HG03039 (cell line): ENCODE data around the gene SLC44A5.
"Not testable (repeated sequence)": the region's sequence is repeated elsewhere in the genome, so short reads cannot be mapped to it uniquely, and the experiment has no call there.

ENCODE experiments used
- ATAC-seq: cut with Tn5 transposase; IDR thresholded peaks from one replicate; pipeline ENCODE4 v1.9.1; 2021; ENCODE audit warnings: mild to moderate bottlenecking, moderate library complexity; ENCODE audit not compliant: unreplicated experiment

The SLC44A5 gene

DNA sequence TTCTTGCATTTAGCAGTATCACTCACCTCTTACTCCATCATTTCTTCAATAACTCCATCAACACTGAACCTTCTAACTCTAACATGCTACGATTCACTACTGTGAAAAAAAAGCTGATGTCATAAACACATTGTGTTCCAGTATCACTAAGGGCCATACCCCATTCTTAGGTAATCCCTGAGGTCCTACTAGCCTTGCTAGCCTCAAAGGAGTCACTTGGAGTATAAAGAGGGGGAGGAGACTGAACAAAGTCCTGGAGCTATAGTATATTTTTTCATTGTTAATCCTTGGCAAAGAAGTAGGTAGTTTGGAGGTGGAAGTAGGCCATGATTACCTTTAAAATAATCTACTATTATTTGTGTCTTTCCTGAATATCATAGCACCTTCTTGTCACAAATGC is at the start of gene SLC44A5:
Gene SLC44A5 (minus strand): TSS at position 101 of the 400 bp plus-strand sequence. CDS start 69,667 bp downstream, outside the sequence.
- no peak for ATAC-seq

DNA sequence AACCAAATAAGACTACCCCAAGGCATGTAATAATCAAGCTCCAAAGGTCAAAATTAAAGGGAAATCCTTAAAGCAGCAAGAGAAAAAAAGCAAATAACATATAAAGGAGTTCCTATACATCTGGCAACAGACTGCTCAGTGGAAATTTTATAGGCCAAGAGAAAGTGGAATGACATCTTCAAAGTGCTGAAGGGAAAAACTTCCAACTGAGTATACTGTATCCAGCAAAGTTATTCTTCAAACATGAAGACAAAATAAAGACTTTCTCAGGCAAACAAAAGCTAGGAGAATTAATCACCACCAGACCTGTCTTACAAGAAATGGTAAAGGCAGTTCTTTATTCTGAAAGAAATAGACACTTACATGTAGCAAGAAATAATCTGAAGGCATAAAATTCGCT is 45.0 kb upstream of the SLC44A5 start:
- ATAC-seq, result no peak

DNA sequence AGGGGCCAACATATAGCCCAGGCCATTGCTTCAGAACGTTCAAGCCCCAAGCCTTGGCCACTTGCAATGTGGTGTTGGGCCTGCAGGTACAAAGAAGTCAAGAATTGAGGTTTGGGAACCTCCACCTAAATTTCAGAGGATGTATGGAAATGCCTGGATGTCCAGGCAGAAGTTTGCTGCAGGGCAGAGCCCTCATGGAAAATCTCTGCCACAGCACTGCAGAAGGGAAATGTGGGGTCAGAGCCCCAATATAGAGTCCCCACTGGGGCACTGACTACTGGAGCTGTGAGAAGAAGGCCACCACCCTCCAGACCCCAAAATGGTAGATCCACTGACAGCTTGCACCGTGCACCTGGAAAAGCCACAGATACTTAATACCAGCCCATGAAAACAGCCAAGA is 36.3 kb upstream of the SLC44A5 start:
- ATAC-seq, result not testable (repeated sequence)

DNA sequence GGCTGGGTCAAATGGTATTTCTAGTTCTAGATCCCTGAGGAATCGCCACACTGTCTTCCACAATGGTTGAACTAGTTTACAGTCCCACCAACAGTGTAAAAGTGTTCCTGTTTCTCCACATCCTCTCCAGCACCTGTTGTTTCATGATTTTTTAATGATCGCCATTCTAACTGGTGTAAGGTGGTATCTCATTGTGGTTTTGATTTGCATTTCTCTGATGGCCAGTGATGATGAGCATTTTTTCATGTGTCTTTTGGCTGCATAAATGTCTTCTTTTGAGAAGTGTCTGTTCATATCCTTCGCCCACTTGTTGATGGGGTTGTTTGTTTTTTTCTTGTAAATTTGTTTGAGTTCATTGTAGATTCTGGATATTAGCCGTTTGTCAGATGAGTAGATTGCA is 34.2 kb upstream of the SLC44A5 start:
- ATAC-seq, result not testable (repeated sequence)

DNA sequence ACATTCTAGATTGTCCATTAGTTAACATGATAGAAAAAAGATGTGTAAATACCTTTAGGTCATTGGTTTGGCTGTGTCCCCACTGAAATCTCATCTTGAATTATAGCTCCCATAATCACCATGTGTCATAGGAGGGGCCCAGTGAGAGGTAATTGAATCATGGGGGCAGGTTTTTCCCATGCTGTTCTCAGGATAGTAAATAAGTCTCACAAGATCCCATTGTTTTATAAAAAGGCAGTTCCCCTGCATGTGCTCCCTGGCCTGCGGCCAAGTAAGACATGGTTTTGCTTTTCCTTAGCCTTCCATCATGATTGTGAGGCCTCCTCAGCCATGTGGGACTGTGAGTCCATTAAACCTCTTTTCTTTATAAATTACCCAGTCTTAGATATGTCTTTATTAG is 32.5 kb upstream of the SLC44A5 start:
- ATAC-seq, result no peak

DNA sequence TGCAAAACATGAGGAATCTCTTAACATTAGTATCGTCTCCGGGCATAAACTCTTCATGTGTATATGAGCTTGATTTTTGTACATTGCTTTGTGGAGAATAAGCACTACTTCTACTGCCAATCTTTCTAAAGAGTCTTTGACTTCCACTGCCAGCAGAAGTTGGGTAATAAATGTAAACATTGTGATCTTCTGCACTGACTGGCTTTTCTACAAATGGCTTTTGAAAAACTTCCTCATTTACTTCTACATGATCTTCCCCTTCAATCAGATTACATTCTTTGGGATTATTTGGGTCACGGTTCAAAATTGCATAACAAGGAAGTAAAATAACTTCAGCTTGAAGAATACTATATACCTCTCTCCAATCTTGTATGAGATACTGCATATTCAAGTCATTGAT is 30.4 kb upstream of the SLC44A5 start:
- ATAC-seq, result no peak

DNA sequence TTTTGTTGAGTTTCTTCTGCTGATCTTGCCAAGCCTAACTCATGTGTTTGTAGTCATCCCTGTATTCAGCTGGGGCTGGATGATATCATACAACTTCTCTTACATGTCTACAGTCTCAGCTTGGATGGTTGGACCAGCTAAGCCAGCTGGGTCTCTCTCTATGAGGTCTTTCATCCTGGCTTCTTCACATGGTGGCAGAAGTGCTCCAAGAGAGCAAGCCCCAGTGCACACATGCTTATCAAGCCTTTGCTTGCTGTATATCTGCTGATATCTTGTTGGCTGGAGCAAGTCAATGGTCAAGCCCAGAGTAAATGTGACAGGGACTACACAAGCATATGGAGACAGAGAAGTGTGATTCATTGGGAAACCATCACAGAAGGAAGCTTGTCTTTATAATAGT is 29.2 kb upstream of the SLC44A5 start:
- no peak for ATAC-seq

DNA sequence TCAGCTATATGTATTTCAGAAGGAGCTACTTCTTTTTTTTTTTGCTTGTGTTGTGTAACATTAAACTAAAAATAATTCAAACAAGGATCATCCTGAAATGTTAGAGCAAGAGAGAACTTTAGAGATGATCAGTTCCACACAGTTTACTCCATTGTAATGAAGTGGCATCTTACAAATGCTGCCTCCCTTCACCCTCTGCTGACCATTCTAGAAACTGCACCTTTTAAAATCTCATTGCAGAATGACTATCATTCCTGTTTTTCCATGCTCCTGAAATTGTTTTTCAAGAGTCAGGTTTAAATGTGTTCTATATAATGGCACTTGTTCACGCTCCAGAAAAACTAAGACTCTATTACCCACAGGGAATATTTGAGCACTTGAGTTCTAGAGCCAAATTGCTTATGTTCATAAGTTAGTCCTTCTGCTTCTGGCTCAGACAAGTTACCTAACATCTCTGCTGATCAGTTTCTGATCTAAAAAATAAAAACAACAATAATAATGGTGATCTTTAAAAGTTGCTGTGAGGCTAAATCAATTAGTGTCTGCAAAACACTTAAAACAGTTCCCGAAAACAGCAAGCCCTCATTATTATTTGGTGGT is 21.5 kb upstream of the SLC44A5 start:
- ATAC-seq, result peak; percentile 72

DNA sequence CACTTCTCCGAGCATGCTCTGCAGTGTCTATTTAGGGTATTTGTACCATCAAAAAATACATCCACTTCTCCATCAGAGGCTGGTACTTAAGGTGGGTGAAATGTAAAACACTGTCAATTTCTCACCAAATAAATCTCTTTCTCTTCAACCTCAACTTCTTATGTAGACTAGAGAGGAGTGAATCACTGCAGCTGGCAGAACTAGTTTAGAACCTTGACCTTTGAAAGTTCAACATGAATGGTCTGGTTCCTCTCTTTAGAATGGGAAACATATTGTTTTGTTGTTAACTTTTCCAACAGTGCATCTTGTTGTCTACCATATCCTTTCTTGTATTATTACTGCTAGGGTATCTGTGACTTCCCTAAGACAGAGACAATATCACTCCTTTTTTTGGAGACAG is 20.1 kb upstream of the SLC44A5 start:
- ATAC-seq, result no peak

DNA sequence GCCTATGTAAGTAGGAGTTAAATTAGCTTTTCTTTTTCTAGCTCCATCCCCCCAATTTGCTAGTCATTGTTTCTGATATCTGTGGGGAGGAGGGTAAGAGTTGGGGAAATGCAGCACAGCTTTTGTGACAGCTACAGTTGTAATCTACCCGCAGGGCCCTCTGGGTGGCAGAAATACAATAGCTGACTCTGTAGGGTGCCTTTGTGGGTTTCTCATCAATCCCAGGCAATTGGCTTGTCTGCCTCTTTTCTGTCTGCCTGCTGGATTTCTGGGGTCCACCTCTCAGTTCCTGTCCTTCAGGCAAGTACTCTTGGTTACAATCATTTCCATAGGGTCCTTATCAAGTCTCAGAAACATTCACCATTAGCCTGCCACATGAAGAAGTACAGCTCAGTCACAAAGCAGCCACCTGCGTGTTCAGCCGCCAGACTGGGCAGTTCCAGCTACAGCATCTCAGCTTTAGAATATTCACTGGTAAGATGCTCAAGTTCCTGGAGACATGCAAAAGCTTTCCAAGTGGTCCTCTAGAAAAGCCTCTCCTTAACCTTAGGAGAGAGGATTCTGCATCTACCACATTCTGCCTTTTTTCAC is 19.2 kb upstream of the SLC44A5 start:
- ATAC-seq, result no peak

DNA sequence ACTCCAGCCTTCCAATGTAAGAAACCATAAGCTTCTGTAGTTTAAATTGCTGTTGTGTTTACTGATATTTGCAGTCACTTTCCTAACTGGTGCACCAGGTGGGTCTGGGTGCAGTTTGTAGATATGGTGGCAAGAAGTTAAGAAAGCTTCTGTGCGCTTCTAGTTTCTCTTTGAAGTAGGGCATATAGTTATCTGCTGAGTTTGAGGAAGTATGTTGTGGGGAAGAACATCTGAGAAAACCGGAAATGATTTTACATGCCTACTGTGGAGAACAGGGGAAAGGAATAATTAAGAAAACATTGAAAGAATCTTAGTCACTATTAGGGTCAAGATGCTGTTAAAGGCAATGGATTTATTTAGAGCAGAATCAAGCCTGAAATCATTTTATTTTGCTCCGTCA is 14.9 kb upstream of the SLC44A5 start:
- ATAC-seq, result no peak

DNA sequence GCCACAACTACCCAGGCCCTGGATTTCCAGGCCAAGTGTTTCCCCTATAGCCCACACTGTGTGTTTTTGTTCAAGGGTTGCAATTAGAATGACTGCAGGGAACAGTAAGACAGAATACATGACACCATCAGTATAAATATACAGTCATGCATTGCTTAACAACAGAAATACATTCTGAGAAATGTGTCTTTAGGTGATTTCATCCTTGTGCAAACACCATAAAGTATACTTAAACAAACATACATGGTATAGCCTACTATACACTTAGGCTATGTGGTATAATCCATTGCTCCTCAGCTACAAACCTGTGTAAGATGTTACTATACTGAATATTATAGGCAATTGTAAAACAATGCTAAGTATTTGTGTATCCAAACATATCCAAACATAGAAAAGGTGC is 7.5 kb upstream of the SLC44A5 start:
- ATAC-seq, result no peak

DNA sequence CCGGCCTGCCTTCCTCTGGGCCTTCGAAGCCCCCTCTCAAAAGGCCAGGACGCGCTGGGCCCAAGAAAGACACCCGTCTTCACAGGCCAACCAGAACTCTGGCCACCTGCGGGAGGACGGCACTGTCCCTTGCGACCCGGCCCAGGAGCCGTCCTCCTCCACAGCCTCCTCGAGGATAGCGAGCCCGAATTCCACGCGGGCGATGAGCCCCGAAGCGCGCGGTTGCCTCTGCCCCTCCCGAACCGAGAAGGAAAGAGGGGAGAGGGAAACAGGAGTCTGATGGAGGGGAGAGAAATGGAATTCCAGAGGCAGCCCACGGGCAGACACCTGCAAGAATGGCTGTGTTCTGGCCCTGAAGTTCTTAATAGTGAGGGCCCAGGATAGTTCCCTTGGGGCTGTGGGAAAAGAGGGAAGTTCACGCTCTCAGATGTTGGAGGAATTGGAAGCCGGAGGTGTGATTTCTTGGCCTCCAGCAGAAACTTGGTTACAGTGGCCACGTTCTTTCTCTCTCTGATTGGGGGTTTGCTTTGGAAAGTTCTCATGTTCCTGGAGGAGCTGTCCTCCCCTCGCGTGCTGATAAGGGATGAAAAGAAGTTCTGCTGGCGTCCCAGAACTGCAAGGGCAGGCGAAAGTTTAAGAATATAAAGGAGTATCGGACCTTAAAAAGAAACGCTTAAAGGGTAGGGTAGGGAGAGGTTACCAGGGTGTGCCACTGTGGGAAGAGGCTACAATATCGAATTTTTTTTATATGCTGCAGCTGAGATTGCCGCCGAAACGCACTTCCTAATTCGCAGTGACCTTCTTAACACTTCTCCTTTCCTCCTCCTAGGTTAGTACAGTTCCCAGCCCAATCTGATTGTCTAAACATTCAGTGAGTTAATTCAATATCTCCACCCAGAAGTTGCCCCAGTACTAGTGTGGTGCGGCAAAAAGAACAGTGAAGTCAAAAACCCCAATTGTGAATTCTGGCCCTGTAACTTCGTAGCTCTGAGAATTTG is 5.8 kb upstream of the SLC44A5 start:
- ATAC-seq, result no peak

DNA sequence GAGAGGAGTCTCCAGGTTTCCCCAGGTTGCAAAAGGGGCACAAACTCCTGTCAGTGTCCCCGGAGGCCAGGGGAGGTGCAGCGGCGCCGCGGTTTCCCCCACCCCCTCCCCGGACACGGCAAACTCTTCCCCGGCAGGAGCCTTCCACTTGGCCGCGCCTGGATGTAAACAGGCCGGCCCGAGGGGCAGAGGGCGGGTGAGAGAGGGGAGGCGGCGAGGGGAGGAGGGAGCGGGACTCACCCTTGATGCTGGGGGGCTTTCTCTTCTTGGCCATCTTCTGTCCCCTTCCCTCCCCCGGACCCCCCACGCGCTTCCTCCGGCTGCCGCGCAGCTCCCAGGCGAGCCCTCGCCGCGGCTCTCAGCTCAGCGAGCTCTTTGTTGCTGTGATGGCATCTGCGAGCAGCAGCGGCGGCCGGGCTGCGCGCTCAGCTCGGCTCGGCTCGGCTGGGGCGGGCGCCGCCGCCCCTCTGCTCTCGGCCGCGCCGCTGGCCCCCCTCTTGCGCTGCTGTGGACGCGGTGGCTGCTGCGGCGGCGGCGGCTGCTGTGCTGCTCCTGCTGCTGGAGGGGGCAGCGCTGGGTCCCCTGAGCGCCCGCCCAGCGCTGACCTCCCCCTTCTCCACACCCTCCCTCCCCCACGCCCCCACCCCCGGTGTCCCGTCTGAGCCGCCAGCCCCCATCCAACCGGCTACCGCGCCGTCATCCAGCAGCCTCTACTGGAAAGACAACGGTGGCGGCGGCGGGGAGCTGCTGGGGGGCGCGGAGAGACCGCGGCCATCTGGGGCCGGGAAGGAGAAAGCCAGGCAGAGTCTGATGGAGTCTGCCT is 4.9 kb upstream of the SLC44A5 start:
- no peak for ATAC-seq

DNA sequence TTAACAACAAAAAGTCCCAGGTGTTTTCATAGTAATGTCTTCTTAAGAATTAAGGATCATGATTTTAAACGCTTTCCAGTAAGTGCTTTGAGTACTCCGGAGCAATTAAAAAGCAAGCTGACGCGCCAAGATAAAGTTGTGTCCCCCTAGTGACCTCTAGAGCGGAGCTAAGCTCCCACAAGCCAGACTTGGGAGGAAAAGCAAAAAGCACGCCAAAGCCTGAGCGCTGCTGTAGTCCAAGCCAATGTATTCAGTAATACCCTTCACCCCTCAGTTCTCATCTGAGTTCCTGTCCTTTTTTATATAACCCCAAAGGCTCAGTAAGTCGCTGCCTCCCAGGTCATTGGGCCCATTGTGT is 3.5 kb upstream of the SLC44A5 start:
- no peak for ATAC-seq

DNA sequence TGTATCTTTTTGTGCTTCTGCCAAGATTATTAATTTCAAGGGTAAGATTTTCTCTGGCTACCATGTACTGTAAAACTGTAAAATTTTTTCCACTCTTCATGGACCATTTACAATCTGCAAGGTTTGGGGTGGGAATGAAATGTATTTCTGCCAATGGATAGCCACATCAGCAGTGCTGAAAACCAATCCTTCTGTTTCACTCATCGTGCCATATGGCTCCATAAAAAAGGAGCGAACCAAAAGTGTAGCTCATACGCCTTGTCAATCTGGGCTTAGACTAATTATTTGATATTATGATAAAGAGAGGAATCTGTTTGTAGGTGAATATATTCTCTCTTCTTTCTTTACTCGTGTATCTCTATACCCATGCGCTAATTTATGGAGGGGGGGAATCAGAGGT is 3.0 kb upstream of the SLC44A5 start:
- ATAC-seq, result no peak

DNA sequence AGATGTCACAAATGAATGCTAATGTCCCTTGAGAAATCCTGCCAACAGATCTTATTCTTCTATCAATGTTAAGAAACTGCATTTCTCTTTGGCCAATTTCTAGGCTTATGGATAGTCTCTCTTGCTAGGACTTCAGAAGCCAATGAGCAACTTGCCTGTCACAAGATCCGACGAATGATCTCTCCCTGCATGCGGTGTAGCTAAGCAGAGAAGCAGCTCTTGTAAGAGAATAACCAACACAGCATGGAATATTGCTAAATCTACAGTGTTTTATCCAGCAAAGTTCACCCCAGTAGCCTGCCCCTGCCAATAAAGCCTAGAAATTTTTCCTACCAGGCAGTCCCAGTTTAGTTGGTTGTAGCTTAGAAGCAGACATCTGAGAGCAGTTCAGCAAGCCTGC is 2.1 kb upstream of the SLC44A5 start:
- no peak for ATAC-seq

DNA sequence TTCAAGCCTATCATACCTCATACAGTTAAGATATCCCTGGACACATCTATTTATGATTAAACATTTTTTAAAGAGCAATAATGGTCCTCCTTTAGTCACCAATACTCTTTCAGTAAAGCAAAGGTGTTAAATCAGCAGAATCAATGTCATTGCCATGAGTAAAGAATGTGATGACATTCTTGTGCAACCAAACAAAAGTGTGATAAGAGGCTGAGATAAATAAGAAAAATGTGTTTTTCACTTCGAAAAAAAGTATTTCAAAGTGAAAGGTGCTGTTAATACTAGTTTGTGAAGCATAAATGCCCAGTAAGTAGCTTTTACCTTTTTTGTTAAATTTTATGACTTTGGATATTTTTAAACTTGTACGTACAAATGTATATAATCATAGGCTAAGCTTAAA is 8.4 kb downstream of the SLC44A5 start:
- no peak for ATAC-seq

DNA sequence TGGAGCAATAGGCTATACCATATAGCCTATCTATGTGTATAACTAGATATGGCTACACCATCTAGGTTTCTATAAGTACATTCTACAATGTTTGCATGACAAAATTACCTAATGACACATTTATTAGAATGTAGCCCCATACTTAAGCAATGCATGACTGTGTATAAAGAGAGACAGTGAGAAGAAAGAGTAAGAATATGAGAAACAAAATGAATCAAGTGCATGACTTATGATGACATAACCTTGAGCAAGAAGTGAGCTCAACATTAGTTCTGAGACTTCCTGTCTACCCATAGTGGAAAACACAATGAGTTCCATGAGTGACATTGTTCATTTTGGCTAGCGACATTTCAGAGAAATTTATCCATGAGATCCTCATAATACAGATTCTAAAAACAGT is 10.1 kb downstream of the SLC44A5 start:
- no peak for ATAC-seq

DNA sequence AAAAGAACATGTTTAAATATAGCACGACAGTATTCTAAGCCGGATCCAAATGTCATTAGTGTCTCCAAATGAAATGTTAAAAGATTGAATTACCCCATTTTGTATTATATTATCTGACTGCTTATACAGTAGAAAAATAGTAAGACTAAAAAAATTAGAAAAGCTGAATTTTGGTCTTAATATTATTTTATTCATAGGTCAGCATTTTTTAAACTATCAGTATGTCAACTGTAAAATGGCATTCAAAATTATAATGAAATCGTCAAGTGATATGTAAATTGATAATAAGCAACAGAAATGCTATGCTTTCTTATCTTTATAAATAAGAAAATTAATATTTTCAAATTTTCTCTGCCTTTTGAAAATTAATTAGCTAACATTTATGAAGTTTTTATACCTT is 16.6 kb downstream of the SLC44A5 start:
- ATAC-seq, result no peak

DNA sequence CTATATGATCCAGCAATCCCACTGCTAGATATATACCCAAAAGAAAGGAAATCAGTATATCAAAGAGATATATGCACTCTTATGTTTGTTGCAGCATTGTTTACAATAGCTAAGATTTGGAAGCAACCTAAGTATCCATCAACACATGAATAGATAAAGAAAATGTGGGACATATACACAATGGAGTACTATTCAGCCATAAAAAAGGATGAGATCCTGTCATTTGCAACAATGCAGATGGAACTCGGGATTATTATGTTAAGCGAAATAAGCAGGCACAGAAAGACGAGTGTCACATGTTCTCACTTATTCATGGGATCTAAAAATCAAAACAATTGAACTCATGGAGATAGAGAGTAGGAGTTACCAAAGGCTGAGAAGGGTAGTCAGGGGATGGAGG is 17.5 kb downstream of the SLC44A5 start:
- not testable (repeated sequence) for ATAC-seq
